Stimulated activated effector memory CD8-positive, alpha-beta T cell treated with anti-CD3 and anti-CD28 coated beads, Interleukin-12 subunit alpha, Interleukin-12 subunit beta, amount 100 ng/mL, for 72 hours (primary cell): ENCODE measurements around the gene GET3.

Experiments used
- ATAC-seq: fragments of 150-1000 bp; cut with Tn5 transposase; 2 replicates; pipeline ENCODE4 v1.10.0; 2021
- DNase-seq, 2 donors: peaks; one replicate each; pipeline ENCODE4 v3.0.0; 2021 to 2022; ENCODE audit warnings: low spot score in 2 of 2
- H3K27ac Mint-ChIP-seq: one replicate; pipeline ENCODE4 v1.8.0; 2022; ENCODE audit warnings: mild to moderate bottlenecking, mixed read lengths
- H3K36me3 Mint-ChIP-seq: one replicate; pipeline ENCODE4 v1.8.0; 2022; ENCODE audit warnings: mild to moderate bottlenecking, mixed read lengths
- H3K4me1 Mint-ChIP-seq: one replicate; pipeline ENCODE4 v1.8.0; 2022; ENCODE audit warnings: mixed read lengths
- H3K4me3 Mint-ChIP-seq: one replicate; pipeline ENCODE4 v1.8.0; 2022; ENCODE audit warnings: mild to moderate bottlenecking, mixed read lengths
- H3K9me3 Mint-ChIP-seq: one replicate; pipeline ENCODE4 v1.8.0; 2022; ENCODE audit warnings: mixed read lengths

GET3 gene

GRCh38 chr19:12756150-12756883, 19.0 kb downstream of the GET3 start:
- Mint-ChIP-seq H3K4me1 (peaks cover 5% of the 10 kb centered on the region), H3K9me3 (no peaks in the 10 kb centered on the region), H3K27ac (no peak overlapping the region), H3K36me3 (no peaks in the 10 kb centered on the region), H3K4me3 (no peak overlapping the region)
- ATAC-seq (no peak), DNase-seq (no peak)

GRCh38 chr19:12757544-12758274, 20.4 kb downstream of the GET3 start:
- H3K36me3 Mint-ChIP-seq, result no peaks in the 10 kb centered on the region
- no peaks in the 10 kb centered on the region for H3K9me3 Mint-ChIP-seq
- H3K4me3 Mint-ChIP-seq, result peak overlapping the region; percentile 21
- ATAC-seq (peak; percentile 84), DNase-seq (peak; percentile 78 to 86)
- peaks cover 5% of the 10 kb centered on the region for H3K4me1 Mint-ChIP-seq
- H3K27ac Mint-ChIP-seq, result no peak overlapping the region

GRCh38 chr19:12759686-12760085, 22.4 kb downstream of the GET3 start:
- Mint-ChIP-seq H3K36me3 (no peaks in the 10 kb centered on the region), H3K4me1 (peaks cover 5% of the 10 kb centered on the region), H3K9me3 (no peaks in the 10 kb centered on the region), H3K4me3 (no peak overlapping the region), H3K27ac (no peak overlapping the region)
- no peak for DNase-seq
- ATAC-seq, result no peak

- DNase-seq (no peak), ATAC-seq (no peak)
- peaks cover 13% of the 10 kb centered on the region for H3K4me1 Mint-ChIP-seq
- peaks cover 5% of the 10 kb centered on the region for H3K36me3 Mint-ChIP-seq
- no peaks in the 10 kb centered on the region for H3K9me3 Mint-ChIP-seq
- H3K27ac Mint-ChIP-seq, result no peak overlapping the region
- H3K4me3 Mint-ChIP-seq, result no peak overlapping the region
Measured at GRCh38 chr19:12763100-12763499, 25.8 kb downstream of the GET3 start.

- Mint-ChIP-seq H3K4me1 (peaks cover 18% of the 10 kb centered on the region), H3K4me3 (no peak overlapping the region), H3K36me3 (peaks cover 5% of the 10 kb centered on the region), H3K9me3 (no peaks in the 10 kb centered on the region), H3K27ac (no peak overlapping the region)
- DNase-seq (no peak), ATAC-seq (no peak)
Measured at GRCh38 chr19:12764698-12765097, 27.4 kb downstream of the GET3 start.

GRCh38 chr19:12766051-12766521, 28.8 kb downstream of the GET3 start:
- Mint-ChIP-seq H3K9me3 (no peaks in the 10 kb centered on the region), H3K4me1 (peaks cover 21% of the 10 kb centered on the region), H3K27ac (no peak overlapping the region), H3K4me3 (peak overlapping the region; percentile 49), H3K36me3 (peaks cover 5% of the 10 kb centered on the region)
- DNase-seq (peak; percentile 90 to 95), ATAC-seq (peak; percentile 81)

- H3K36me3 Mint-ChIP-seq, result peaks cover 5% of the 10 kb centered on the region
- H3K4me1 Mint-ChIP-seq, result peaks cover 21% of the 10 kb centered on the region
- no peak overlapping the region for H3K27ac Mint-ChIP-seq
- no peak overlapping the region for H3K4me3 Mint-ChIP-seq
- ATAC-seq (no peak), DNase-seq (no peak)
- H3K9me3 Mint-ChIP-seq, result no peaks in the 10 kb centered on the region
Measured at GRCh38 chr19:12767150-12767549, 29.9 kb downstream of the GET3 start.

- Mint-ChIP-seq H3K4me3 (no peak overlapping the region), H3K36me3 (peaks cover 5% of the 10 kb centered on the region), H3K27ac (no peak overlapping the region), H3K4me1 (peaks cover 21% of the 10 kb centered on the region), H3K9me3 (no peaks in the 10 kb centered on the region)
- ATAC-seq (no peak), DNase-seq (no peak)
Measured at GRCh38 chr19:12767666-12768065, 30.4 kb downstream of the GET3 start.

GRCh38 chr19:12769689-12770088, 32.4 kb downstream of the GET3 start:
- Mint-ChIP-seq H3K4me1 (peaks cover 29% of the 10 kb centered on the region), H3K9me3 (no peaks in the 10 kb centered on the region), H3K36me3 (peaks cover 5% of the 10 kb centered on the region), H3K4me3 (peak overlapping the region; percentile 57), H3K27ac (no peak overlapping the region)
- peak; percentile 83 for ATAC-seq
- no peak for DNase-seq

- Mint-ChIP-seq H3K9me3 (no peaks in the 10 kb centered on the region), H3K27ac (no peak overlapping the region), H3K4me3 (no peak overlapping the region), H3K36me3 (peaks cover 5% of the 10 kb centered on the region), H3K4me1 (peaks cover 28% of the 10 kb centered on the region)
- DNase-seq (no peak), ATAC-seq (no peak)
Measured at GRCh38 chr19:12770922-12771321, 33.6 kb downstream of the GET3 start.

- no peak overlapping the region for H3K4me3 Mint-ChIP-seq
- H3K27ac Mint-ChIP-seq, result no peak overlapping the region
- H3K4me1 Mint-ChIP-seq, result peaks cover 21% of the 10 kb centered on the region
- DNase-seq, result no peak
- ATAC-seq, result no peak
- H3K36me3 Mint-ChIP-seq, result no peaks in the 10 kb centered on the region
- no peaks in the 10 kb centered on the region for H3K9me3 Mint-ChIP-seq
Measured at GRCh38 chr19:12772323-12772722, 35.0 kb downstream of the GET3 start.

- Mint-ChIP-seq H3K9me3 (no peaks in the 10 kb centered on the region), H3K36me3 (no peaks in the 10 kb centered on the region), H3K4me1 (peaks cover 27% of the 10 kb centered on the region), H3K27ac (no peak overlapping the region), H3K4me3 (no peak overlapping the region)
- ATAC-seq (no peak), DNase-seq (no peak)
Measured at GRCh38 chr19:12773571-12773970, 36.3 kb downstream of the GET3 start.

GRCh38 chr19:12774588-12775555, 37.6 kb downstream of the GET3 start, which contains the start of gene HOOK2:
Gene HOOK2, minus strand, starts transcription at chr19:12775552. Its CDS starts 103 bp downstream, at chr19:12775449.
- H3K36me3 Mint-ChIP-seq, result no peaks in the 10 kb centered on the region

GRCh38 chr19:12777217-12778016, 40.1 kb downstream of the GET3 start:
- Mint-ChIP-seq H3K9me3 (no peaks in the 10 kb centered on the region), H3K36me3 (peaks cover 7% of the 10 kb centered on the region), H3K4me1 (peaks cover 33% of the 10 kb centered on the region), H3K4me3 (peak overlapping the region; percentile 94), H3K27ac (peak overlapping the region; percentile 94)
- DNase-seq (peak; percentile 86 to 93), ATAC-seq (peak; percentile 59)

More at GRCh38 chr19:12774588-12775555, 37.6 kb downstream of the GET3 start, which contains the start of gene HOOK2:
- H3K9me3 Mint-ChIP-seq, result no peaks in the 10 kb centered on the region
- DNase-seq (peak in 1 of 2 donors; percentile 59), ATAC-seq (peak; percentile 3)
- peak within 1 kb of the TSS; percentile 79 for H3K27ac Mint-ChIP-seq
- peaks cover 29% of the 10 kb centered on the region for H3K4me1 Mint-ChIP-seq
- H3K4me3 Mint-ChIP-seq, result peak within 1 kb of the TSS; percentile 94
